Activated T-helper 2 cell treated with anti-CD3 and anti-CD28 coated beads, Interferon-gamma antibody, Interleukin-2, Interleukin-4, amounts not matched to agents 10 μg/mL and 5 μg/mL and 100 μg/mL, durations not matched to agents 14 hours and 24 hours and 36 hours (primary cell): ENCODE results near the gene ODAD3. TPM values are rescaled to one million over a fixed set of nuclear protein-coding genes. Genes with fewer than 3 reads are reported as not detected.

Source experiments
- DNase-seq: peaks from one replicate; pipeline ENCODE4 v3.0.0; 2021; ENCODE audit warnings: low spot score
- H3K27ac Mint-ChIP-seq: one replicate; pipeline ENCODE4 v1.8.0; 2021; ENCODE audit warnings: mixed read lengths
- H3K27me3 Mint-ChIP-seq: one replicate; pipeline ENCODE4 v1.8.0; 2021; ENCODE audit warnings: low read depth, mixed read lengths
- H3K36me3 Mint-ChIP-seq: one replicate; pipeline ENCODE4 v1.8.0; 2021; ENCODE audit warnings: low read depth, mixed read lengths
- H3K4me1 Mint-ChIP-seq: one replicate; pipeline ENCODE4 v1.8.0; 2021; ENCODE audit warnings: low read depth, mixed read lengths
- H3K4me3 Mint-ChIP-seq: one replicate; pipeline ENCODE4 v1.8.0; 2021; ENCODE audit warnings: low read depth, mild to moderate bottlenecking, moderate library complexity, mixed read lengths
- H3K9me3 Mint-ChIP-seq: one replicate; pipeline ENCODE4 v1.8.0; 2021; ENCODE audit warnings: mixed read lengths
- intact Hi-C: fragments of 100-400 bp; cut with micrococcal nuclease; formaldehyde crosslinking; loops from one replicate; pipeline ENCODE4 v1.15.1; 2023
- total RNA-seq: library from RNA; stranded (reverse); gene quantifications from 2 replicates; pipeline ENCODE4 v1.2.3, GENCODE V29; 2022

The ODAD3 gene
- total RNA-seq, 1 donor from 2014 or later = 0.37 TPM

- Mint-ChIP-seq H3K27ac (no peak overlapping the region), H3K4me3 (no peak overlapping the region), H3K27me3 (no peaks in the 10 kb centered on the region), H3K4me1 (peaks cover 7% of the 10 kb centered on the region), H3K9me3 (no peaks in the 10 kb centered on the region), H3K36me3 (peaks cover 8% of the 10 kb centered on the region)
- no peak for DNase-seq
- intact Hi-C loops = loop anchor here (10.0 kb wide), 1 partner anchor 76 kb away; the partner anchor contains the start of gene TSPAN16
These were observed 64.2 kb downstream of the ODAD3 start for GRCh38 chr19:11370744-11371143.

Other genes starting within 250 kb of the ODAD3 start
- gene KANK2, start 237.6 kb downstream of the ODAD3 start, total RNA-seq = 5.9 and 6.5 TPM in 2 replicates
- not detected in 2 replicates for gene ANGPTL8, start 195.5 kb downstream of the ODAD3 start, total RNA-seq
- gene DOCK6, start 172.6 kb downstream of the ODAD3 start, total RNA-seq = 3.9 and 5.3 TPM in 2 replicates
- not detected in 2 replicates for gene TSPAN16, start 139.0 kb downstream of the ODAD3 start, total RNA-seq
- 9.3 and 11.6 TPM in 2 replicates for gene RAB3D, start 95.5 kb downstream of the ODAD3 start, total RNA-seq
- gene TMEM205, start 88.9 kb downstream of the ODAD3 start, total RNA-seq = 34.0 and 34.9 TPM in 2 replicates
- 14.6 and 16.3 TPM in 2 replicates for gene CCDC159, start 88.6 kb downstream of the ODAD3 start, total RNA-seq
- 2.6 and 3.4 TPM in 2 replicates for gene PLPPR2, start 79.7 kb downstream of the ODAD3 start, total RNA-seq
- gene SWSAP1, start 60.5 kb downstream of the ODAD3 start, total RNA-seq = 2.6 and 2.8 TPM in 2 replicates
- gene EPOR, start 50.8 kb downstream of the ODAD3 start, total RNA-seq = 10.3 TPM in 2 replicates
- not detected in 2 replicates for gene RGL3, start 15.8 kb downstream of the ODAD3 start, total RNA-seq
- 282 and 298 TPM in 2 replicates for gene PRKCSH, start 514 bp upstream of the ODAD3 start, total RNA-seq
- 0.84 TPM in 1 of 2 replicates, not detected in the other for gene ELAVL3, start 45.9 kb upstream of the ODAD3 start, total RNA-seq
- gene ZNF653, start 70.7 kb upstream of the ODAD3 start, total RNA-seq = 19.4 and 20.1 TPM in 2 replicates
- 42.7 and 43.5 TPM in 2 replicates for gene ECSIT, start 94.0 kb upstream of the ODAD3 start, total RNA-seq
- not detected in 2 replicates for gene CNN1, start 103.7 kb upstream of the ODAD3 start, total RNA-seq
- 64.1 and 68.3 TPM in 2 replicates for gene ELOF1, start 124.1 kb upstream of the ODAD3 start, total RNA-seq
- gene ACP5, start 142.5 kb upstream of the ODAD3 start, total RNA-seq = 25.4 and 27.0 TPM in 2 replicates
- 8.3 and 10.9 TPM in 2 replicates for gene ZNF627, start 162.4 kb upstream of the ODAD3 start, total RNA-seq